ENCODE data around the gene EFEMP1. TPM values are rescaled to one million over a fixed set of nuclear protein-coding genes. Genes with fewer than 3 reads are reported as not detected.

EFEMP1 gene
- total and polyA plus RNA-seq, 9 of the 15 experiments (the other 6 are each of a cell fraction or from before 2014, with no cell fraction given), result 0.05 to 6.2 (median 0.22) TPM

GRCh38 chr2:55954306-55955035 is 30.9 kb upstream of the EFEMP1 start (continued):
- no peak for TF ChIP-seq TAF7 (tag; IDR thresholded peaks at IDR 0.05)
- TF ChIP-seq ZBTB17 (CRISPR knock-in tag; IDR thresholded peaks at IDR 0.05), result no peak
- no peak for TF ChIP-seq HDAC3 (IDR thresholded peaks at IDR 0.05; ENCODE audit: borderline replicate concordance, partially characterized antibody)

- in situ Hi-C loops (cut with MboI), result loop anchor here (10.0 to 25.0 kb wide), 2 partner anchors 168 to 1560 kb away; no protein-coding TSS in a partner anchor
- Histone ChIP-seq H2AFZ (ENCODE audit: low read depth, low read length) (no peak overlapping the region), H3K4me1 (replicated peaks in 1 of 2; ENCODE audit: control insufficient read depth in 2 of 2, insufficient read depth in 2 of 2, low read length in 2 of 2) (no peaks in the 10 kb centered on the region), H3K36me3 (ENCODE audit: control insufficient read depth, insufficient read depth, low read length) (no peaks in the 10 kb centered on the region), H3K9me3 (replicated peaks; ENCODE audit: control insufficient read depth, insufficient read depth, low read depth, low read length) (no peaks in the 10 kb centered on the region), H3K27me3 (ENCODE audit: control insufficient read depth in 2 of 2, insufficient read depth in 2 of 2, low read length in 2 of 2) (no peaks in the 10 kb centered on the region), H4K20me1 (replicated peaks; ENCODE audit: control insufficient read depth, insufficient read depth, low read length) (no peaks in the 10 kb centered on the region), H3K79me2 (ENCODE audit: control insufficient read depth, insufficient read depth, low read length) (no peaks in the 10 kb centered on the region), H3K4me3 (no peak overlapping the region), H3K9me1 (ENCODE audit: control insufficient read depth, insufficient read depth, low read length) (no peaks in the 10 kb centered on the region), H3K27ac (ENCODE audit: extremely low read depth, low read depth, low read length) (no peak overlapping the region), H3K4me2 (ENCODE audit: insufficient read depth, low read length) (no peak overlapping the region; the same call in 1 of the 2 replicates), H3K9ac (ENCODE audit: insufficient read depth in 1 of 2, low read depth in 2 of 2, low read length in 2 of 2) (no peak overlapping the region)
- no TSS peak for BruUV-seq (replicated peaks)
- 3% methylated on average over 4 of the region's 4 CpGs for WGBS (ENCODE audit: insufficient coverage, low coverage, missing lambda C conversion rate)
- FAIRE-seq, result no peak
- intact Hi-C loops (cut with micrococcal nuclease), result loop anchor here (2.0 kb wide), 1 partner anchor 234 kb away; no protein-coding TSS in a partner anchor
- CTCF ChIA-PET (ENCODE audit: low intra/inter-chr PET ratio), result no interaction called here
- peak; percentile 83 for ATAC-seq
- peak in 2 of 4 experiments; percentile 14 to 18 for DNase-seq (ENCODE audit: extremely low read depth in 1 of 4, low spot score in 3 of 4)
- POLR2A ChIA-PET, result no interaction called here
- peak in 1 of 2 experiments; percentile 93; a peak in 2 of 4 replicates for TF ChIP-seq SRF (CRISPR knock-in tag; IDR thresholded peaks at IDR 0.05)
- TF ChIP-seq PHB2 (IDR thresholded peaks at IDR 0.05; ENCODE audit: low read depth), result no peak
- peak; percentile 17 to 32 (median 20); a peak in 2 of 6 replicates for TF ChIP-seq CTCF (IDR thresholded peaks at IDR 0.05 in 2 of 3, conservative IDR thresholded peaks at IDR 0.05 in 1 of 3; ENCODE audit: insufficient read depth in 2 of 3, low read depth in 1 of 3, low read length in 3 of 3)
- TF ChIP-seq ZNF778 (CRISPR knock-in tag; IDR thresholded peaks at IDR 0.05), result no peak
- peak; percentile 50; the same call in 1 of the 2 replicates for TF ChIP-seq ELF1 (tag; IDR thresholded peaks at IDR 0.05)
- TF ChIP-seq REST (IDR thresholded peaks at IDR 0.05; ENCODE audit: borderline replicate concordance), result peak; percentile 37; the same call in 1 of the 2 replicates
- no peak for TF ChIP-seq REST (CRISPR knock-in tag; IDR thresholded peaks at IDR 0.05; ENCODE audit: low read depth)
These were observed 28.8 kb upstream of the EFEMP1 start for GRCh38 chr2:55952415-55952814.

Data from K562 (cell line).